NCI-H2029 (cell line): ENCODE results near the gene SNAP23.
A peak's percentile ranks its signal among the peaks of the same experiment; 100 is the strongest.

Experiments used
- DNase-seq: peaks from one replicate; lab custom pipeline; 2025; lab: John Stamatoyannopoulos, UW

Gene SNAP23

DNA sequence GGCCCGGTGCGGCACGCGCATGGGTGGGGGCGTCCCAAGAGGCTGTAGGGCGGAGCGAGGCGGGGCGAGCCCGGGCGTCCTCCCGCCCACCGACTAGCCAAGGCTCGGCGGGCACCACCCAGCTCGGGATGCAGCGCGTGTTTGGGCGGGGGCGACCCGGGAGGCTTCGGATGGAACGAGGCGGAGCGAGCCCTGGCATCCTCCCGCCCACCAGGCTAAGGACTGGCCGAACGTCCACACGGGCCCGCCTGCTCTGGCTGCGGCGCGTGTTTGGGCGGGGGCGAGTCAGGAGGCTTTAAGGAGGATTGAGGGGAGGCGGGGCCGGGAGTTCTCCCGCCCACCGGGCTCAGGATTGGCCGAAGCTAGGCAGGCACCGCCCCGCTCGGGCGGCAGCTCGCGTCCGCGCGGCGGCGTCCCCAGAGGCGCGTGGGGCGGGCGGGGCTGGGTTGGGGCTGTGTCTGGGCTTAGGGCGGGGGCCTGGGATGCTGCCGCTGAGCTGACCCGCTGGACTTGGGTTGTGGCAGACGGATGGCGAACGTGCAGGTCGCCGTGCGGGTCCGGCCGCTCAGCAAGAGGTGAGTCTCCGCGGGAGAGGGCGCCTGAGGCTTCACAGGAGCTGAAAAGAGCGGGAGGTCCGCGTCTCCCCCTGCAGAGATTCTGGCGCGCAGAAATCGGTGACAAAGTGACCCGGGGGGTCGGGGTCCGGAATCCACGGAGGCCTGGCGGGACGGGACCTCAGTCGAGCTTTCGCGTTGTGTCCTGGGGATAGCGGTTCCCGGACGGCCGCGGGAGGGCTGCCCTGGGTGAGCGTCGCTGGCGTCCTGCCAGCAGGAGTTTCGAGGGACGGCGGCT is 80.0 kb downstream of the SNAP23 start, which contains the start of gene STARD9:
Gene STARD9 (plus strand): TSS at position 419 of the 852 bp plus-strand sequence. CDS start 110 bp downstream, at position 529.
- peak; percentile 79 for DNase-seq

DNA sequence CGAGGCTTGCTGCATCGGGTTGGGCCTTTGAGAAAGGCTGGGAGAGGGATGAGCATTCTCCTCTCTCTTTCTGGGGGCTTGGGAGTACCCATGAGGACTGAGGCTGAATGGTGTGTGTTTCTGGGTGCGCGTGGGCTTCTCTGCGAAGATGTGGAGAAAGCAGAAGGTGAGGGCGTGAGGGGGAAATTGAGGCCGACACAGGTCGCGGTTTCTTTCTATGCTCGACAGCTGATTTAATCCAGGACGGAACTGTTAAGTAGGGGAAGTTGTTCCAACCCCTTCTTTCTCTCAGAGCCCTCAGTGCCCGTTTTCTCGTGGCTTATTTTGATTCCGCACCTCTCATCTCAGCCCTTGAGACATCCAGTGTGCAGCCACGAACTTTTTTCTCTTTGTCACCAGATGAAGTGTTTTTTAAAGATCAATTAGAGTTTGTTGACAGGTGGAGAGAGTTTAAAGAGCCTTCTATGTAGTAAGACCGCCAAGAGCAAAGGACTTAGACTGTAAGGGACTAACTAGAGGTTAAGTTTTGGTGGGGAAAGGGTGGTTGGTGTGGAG is 80.7 kb downstream of the SNAP23 start:
- DNase-seq: no peak

DNA sequence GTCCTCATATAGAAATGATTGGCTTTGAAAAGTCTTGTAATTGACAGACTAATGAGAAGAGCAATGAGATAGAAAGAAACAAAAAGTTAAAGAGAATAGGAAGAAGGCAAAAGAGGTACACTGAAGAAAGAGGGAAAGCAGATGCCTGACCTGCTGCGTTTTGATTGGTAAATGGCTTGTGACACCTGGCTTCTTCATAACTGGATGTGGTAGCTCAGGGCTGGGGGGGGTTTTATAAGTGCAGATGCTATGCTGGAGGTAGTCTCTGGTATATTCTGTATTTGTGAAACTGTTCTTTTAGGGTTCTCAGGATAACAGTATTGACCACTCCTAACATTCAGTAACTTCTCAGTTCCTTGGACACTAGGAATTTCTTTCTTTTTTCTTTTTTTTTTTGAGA is 81.3 kb downstream of the SNAP23 start:
- no peak for DNase-seq

DNA sequence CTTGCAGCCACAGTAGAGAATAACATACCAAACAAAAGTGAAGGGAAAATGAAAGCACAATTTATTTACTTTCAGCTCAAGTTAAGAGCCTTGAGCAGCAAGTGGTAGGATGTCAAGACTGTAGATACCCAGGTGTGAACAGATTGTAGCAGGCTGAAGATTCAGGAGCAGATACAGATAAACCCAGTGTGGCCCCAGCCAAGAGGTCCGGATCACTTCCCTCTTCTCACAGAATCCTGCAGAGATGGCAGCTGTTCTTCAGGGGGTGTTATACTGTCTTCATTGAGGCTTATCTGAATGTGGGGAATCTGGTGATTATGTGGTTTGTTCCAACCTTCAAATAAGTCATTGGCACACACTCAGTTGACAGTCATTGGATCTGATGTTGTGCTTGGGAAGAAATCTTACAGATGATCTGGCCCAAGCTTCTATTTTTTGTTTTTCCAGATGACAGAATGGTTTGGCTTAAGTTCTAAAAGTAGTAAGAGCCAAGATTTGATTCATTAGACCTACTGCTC is 82.1 kb downstream of the SNAP23 start:
- DNase-seq: no peak

DNA sequence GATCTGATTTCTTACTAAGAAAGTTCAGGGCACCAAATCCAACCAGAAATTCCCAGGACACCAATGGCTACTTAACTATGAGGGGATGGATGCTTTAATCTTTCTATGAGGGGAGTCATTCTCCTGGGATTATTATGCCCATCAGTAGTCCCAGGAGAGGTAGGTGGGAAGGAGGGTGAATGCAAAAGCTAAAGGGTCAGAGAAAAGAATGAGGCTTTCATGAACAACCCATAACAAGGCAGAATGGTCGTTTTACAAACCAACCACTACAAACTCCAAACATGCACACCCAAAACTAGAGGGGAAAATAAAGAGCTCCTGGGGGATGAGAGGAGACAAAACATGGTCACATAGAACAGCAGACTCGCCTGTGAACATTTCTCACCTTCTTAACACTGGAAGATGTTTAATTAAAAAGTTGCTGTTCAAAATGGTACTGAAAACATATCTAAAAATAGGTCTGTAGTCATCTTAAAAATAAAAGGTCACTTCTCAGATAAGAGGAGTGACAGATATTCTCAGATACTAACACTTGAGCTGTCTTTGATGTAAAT is 83.6 kb downstream of the SNAP23 start:
- DNase-seq: no peak

DNA sequence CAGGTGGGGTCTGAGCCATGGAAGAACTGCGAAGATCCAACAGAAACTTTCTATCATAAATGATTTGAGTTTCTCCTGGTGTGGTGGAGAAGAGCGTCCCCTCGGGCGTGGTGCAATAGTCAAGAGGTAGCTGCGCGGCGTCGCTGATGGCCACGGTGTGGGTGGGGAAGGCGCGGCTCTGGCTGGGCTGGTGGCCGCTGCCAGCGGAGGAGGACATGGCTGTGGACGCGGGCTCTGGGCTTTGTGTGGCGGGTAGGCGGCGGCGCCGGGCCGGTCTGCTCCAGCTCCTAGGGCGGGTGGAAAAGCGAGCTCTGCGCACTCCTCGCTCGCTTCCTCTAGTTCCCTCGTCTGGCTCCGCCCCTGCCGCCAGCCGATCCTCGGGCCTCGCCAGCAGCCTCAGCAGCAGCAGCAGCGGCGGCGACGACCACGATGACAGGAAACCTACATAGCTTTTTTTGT is 85.9 kb downstream of the SNAP23 start:
- peak; percentile 61 for DNase-seq
